Activated naive CD8-positive, alpha-beta T cell (primary cell): ENCODE data around the gene REXO1.

Experiments used
- H3K27ac Mint-ChIP-seq: one replicate; pipeline ENCODE4 v1.8.0; 2021; ENCODE audit warnings: mixed read lengths
- H3K27me3 Mint-ChIP-seq: one replicate; pipeline ENCODE4 v1.8.0; 2021; ENCODE audit warnings: mixed read lengths
- H3K36me3 Mint-ChIP-seq: one replicate; pipeline ENCODE4 v1.8.0; 2021; ENCODE audit warnings: mixed read lengths
- H3K4me1 Mint-ChIP-seq: one replicate; pipeline ENCODE4 v1.8.0; 2021; ENCODE audit warnings: low read depth, mixed read lengths
- H3K4me3 Mint-ChIP-seq: one replicate; pipeline ENCODE4 v1.8.0; 2021; ENCODE audit warnings: mild to moderate bottlenecking, mixed read lengths
- H3K9me3 Mint-ChIP-seq: one replicate; pipeline ENCODE4 v1.8.0; 2021; ENCODE audit warnings: low read depth, mixed read lengths

Gene REXO1

GRCh38 chr19:1867349-1867724, 19.1 kb upstream of the REXO1 start:
- no peak overlapping the region for H3K27ac Mint-ChIP-seq
- no peaks in the 10 kb centered on the region for H3K27me3 Mint-ChIP-seq
- H3K36me3 Mint-ChIP-seq: no peaks in the 10 kb centered on the region
- no peaks in the 10 kb centered on the region for H3K9me3 Mint-ChIP-seq
- peaks cover 11% of the 10 kb centered on the region for H3K4me1 Mint-ChIP-seq
- H3K4me3 Mint-ChIP-seq: no peak overlapping the region

DNA sequence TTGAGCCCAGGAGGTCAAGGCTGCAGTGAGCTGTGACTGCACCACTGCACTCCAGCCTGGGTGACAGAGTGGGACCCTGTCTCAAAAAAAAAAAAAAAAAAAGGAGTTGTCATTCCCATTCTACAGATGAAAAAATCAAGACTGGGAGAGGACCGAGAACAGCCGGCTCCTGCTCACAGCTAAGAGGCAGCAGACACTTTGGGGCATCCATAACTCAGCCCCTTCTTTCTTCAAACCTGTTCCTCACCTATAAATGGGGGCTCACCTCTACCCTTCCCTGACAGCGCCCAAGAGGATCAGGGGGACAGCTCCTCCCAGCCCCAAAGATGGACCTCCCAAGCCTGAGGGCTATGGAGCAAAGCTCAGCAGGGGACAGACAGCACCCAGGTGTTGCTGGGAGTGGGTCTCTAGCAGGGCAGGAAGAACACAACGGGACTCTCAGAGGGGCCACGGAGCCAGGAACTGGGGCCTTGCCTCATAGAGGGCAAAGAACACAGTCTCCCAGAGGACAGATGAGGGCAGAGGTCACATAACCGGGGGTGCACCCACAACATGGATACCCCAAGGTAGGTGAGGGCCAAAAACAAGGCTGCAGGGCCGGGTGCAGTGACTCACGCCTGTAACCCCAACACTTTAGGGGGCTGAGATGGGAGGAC, 18.5 kb upstream of the REXO1 start:
- H3K4me3 Mint-ChIP-seq: no peak overlapping the region
- H3K27me3 Mint-ChIP-seq: no peaks in the 10 kb centered on the region
- H3K4me1 Mint-ChIP-seq: peaks cover 11% of the 10 kb centered on the region
- no peaks in the 10 kb centered on the region for H3K9me3 Mint-ChIP-seq
- H3K36me3 Mint-ChIP-seq: no peaks in the 10 kb centered on the region
- no peak overlapping the region for H3K27ac Mint-ChIP-seq

GRCh38 chr19:1865172-1866010, 17.1 kb upstream of the REXO1 start:
- Mint-ChIP-seq H3K4me3 (peak overlapping the region; percentile 77), H3K4me1 (peaks cover 18% of the 10 kb centered on the region), H3K27ac (peak overlapping the region; percentile 54), H3K9me3 (no peaks in the 10 kb centered on the region), H3K36me3 (no peaks in the 10 kb centered on the region), H3K27me3 (no peaks in the 10 kb centered on the region)

- H3K36me3 Mint-ChIP-seq: no peaks in the 10 kb centered on the region
- H3K4me1 Mint-ChIP-seq: peaks cover 16% of the 10 kb centered on the region
Measured at GRCh38 chr19:1864480-1865171, 16.3 kb upstream of the REXO1 start.

DNA sequence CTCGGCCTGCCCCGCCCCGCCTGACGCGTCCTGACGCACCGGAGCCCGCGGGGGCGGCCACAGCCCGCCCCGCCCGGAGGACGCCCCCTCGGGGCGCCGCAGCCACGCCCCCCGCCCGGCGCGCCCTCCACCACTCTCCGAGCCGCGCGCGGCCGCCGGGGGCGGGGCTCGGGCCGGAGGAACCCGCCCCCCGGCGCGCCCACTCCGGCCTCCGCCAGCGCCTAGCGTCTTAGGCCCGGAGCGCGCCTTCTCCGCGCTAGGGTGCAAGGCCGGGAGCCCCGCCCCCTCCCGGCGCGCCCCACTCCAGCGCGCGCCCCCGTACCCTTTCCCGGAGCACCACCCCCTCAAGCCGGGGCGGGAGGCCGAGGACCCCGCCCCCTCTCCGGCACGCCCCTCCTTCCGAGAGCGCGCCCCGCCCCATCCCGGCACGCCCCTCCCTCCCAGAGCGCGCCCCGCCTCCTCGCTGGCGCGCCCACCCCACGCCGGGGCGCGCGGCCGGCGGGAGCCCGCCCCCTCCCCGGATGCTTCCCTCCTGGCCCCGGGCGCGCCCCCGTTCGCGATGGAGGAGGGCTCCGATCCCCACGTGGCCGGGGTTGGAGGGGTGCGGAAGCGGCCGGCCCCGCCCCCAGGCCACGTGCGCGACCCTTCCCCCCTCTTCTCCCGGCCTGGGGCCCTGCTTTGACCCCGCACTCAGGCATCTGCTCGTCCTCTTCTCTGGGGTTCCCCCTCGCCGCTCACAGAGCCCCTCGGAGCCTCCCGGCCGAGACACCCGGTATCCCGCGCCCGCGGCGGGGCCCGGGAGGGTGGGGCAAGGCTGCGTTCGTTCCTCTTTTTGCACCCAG, 15.6 kb upstream of the REXO1 start:
- no peaks in the 10 kb centered on the region for H3K27me3 Mint-ChIP-seq
- H3K9me3 Mint-ChIP-seq: no peaks in the 10 kb centered on the region
- H3K4me1 Mint-ChIP-seq: peaks cover 21% of the 10 kb centered on the region
- no peaks in the 10 kb centered on the region for H3K36me3 Mint-ChIP-seq
- H3K4me3 Mint-ChIP-seq: peak overlapping the region; percentile 78
- H3K27ac Mint-ChIP-seq: peak overlapping the region; percentile 85

More at GRCh38 chr19:1864480-1865171, 16.3 kb upstream of the REXO1 start:
- H3K9me3 Mint-ChIP-seq: no peaks in the 10 kb centered on the region
- H3K27me3 Mint-ChIP-seq: no peaks in the 10 kb centered on the region
- H3K27ac Mint-ChIP-seq: peak overlapping the region; percentile 85
- peak overlapping the region; percentile 78 for H3K4me3 Mint-ChIP-seq

- H3K36me3 Mint-ChIP-seq: no peaks in the 10 kb centered on the region
- H3K9me3 Mint-ChIP-seq: no peaks in the 10 kb centered on the region
- H3K27me3 Mint-ChIP-seq: no peaks in the 10 kb centered on the region
- H3K4me3 Mint-ChIP-seq: peak within 1 kb of the TSS; percentile 94
- peak within 1 kb of the TSS; percentile 94 for H3K27ac Mint-ChIP-seq
- H3K4me1 Mint-ChIP-seq: peaks cover 23% of the 10 kb centered on the region
Measured at GRCh38 chr19:1863328-1863637, 15.0 kb upstream of the REXO1 start, which contains the start of gene KLF16. Gene KLF16 (minus strand): TSS chr19:1863579. CDS start chr19:1863497, 82 bp downstream.

- Mint-ChIP-seq H3K27me3 (no peaks in the 10 kb centered on the region), H3K27ac (peak overlapping the region; percentile 94), H3K9me3 (no peaks in the 10 kb centered on the region), H3K36me3 (no peaks in the 10 kb centered on the region), H3K4me3 (peak overlapping the region; percentile 94), H3K4me1 (peaks cover 27% of the 10 kb centered on the region)
Measured at GRCh38 chr19:1862424-1863327, 14.4 kb upstream of the REXO1 start.

DNA sequence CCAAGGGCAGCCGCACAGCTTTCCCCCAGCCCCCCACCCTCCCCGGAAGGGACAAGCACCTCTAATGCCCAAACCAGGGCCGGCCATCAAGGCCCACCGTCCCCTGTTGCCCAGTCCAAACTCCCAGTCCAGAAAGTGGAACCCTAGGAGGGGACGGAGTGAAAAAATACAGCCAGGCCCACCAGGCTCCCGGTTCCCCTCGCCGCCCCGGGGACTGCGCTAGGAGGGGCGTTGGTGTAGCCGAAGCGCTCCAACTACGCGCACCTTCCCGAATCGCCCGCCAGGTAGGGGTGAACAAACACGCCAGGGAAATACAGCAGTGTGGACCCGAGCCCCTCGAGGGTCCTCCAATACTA, 13.8 kb upstream of the REXO1 start:
- peaks cover 29% of the 10 kb centered on the region for H3K4me1 Mint-ChIP-seq
- peak overlapping the region; percentile 94 for H3K27ac Mint-ChIP-seq
- H3K27me3 Mint-ChIP-seq: no peaks in the 10 kb centered on the region
- peak overlapping the region; percentile 94 for H3K4me3 Mint-ChIP-seq
- no peaks in the 10 kb centered on the region for H3K36me3 Mint-ChIP-seq
- H3K9me3 Mint-ChIP-seq: no peaks in the 10 kb centered on the region

DNA sequence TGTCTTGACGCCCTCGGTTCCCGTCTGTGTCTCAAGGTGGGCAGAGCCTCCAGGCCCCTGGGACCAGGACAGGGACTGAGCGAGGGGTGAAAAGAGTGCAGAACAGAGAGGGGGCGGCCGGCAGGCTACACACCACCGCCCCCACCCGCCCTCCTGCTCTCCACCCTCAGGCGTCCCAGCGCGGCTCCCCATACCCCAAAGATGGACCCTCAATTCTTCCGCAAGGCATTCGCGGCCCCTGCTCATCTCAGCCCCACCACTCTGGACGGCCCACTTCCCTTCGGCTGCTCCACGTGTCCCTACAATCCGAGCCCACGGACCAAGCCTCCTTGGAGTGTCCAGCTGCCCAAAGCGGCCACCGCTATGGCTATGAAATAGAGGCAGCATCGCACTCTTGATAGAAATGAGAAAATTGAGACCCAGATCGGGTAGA, 13.3 kb upstream of the REXO1 start:
- Mint-ChIP-seq H3K9me3 (no peaks in the 10 kb centered on the region), H3K4me1 (peaks cover 29% of the 10 kb centered on the region), H3K4me3 (peak overlapping the region; percentile 94), H3K27ac (peak overlapping the region; percentile 59), H3K27me3 (no peaks in the 10 kb centered on the region), H3K36me3 (no peaks in the 10 kb centered on the region)

GRCh38 chr19:1860821-1861598, 12.7 kb upstream of the REXO1 start:
- H3K9me3 Mint-ChIP-seq: no peaks in the 10 kb centered on the region
- H3K36me3 Mint-ChIP-seq: no peaks in the 10 kb centered on the region
- peaks cover 31% of the 10 kb centered on the region for H3K4me1 Mint-ChIP-seq
- H3K4me3 Mint-ChIP-seq: peak overlapping the region; percentile 94
- H3K27me3 Mint-ChIP-seq: no peaks in the 10 kb centered on the region
- peak overlapping the region; percentile 54 for H3K27ac Mint-ChIP-seq

DNA sequence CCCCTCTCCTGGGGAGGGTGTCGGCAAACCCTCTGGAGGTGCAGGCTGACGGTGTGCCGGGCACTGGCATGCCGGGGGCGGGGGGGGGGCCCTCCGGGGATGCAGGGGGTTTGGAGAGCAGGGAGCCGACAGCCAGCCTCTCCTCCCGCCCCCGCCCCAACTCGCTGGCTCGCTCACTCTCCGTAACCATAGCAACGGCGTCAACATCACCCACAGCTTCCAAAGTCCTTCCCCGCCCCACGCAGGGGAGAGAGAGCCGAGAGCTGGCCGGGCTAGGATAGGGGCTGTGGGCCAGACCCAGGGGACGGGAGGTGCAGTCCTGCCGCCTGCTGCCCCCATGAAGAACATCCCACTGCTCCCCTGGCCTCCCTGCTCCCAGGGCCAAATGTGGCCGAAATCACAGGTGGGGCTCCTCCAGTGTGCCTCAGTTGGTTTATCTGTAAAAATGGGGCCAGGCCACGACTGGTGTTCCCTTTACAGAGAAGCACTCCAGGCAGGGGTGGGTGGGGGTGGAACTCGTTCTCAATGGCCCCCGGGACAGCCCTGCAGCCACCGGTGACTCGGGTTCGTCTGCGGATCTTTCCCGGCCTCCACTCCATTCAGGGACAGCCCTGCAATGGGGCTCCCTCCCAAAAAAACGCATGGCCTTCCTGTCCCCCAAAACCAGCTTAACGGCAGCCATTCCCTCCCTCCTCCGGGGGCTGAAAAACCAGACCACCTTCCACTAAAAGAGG, 11.9 kb upstream of the REXO1 start:
- H3K36me3 Mint-ChIP-seq: no peaks in the 10 kb centered on the region
- H3K9me3 Mint-ChIP-seq: no peaks in the 10 kb centered on the region
- peaks cover 35% of the 10 kb centered on the region for H3K4me1 Mint-ChIP-seq
- H3K4me3 Mint-ChIP-seq: peak overlapping the region; percentile 94
- no peak overlapping the region for H3K27ac Mint-ChIP-seq
- H3K27me3 Mint-ChIP-seq: no peaks in the 10 kb centered on the region

GRCh38 chr19:1859331-1859781, 11.1 kb upstream of the REXO1 start:
- peak overlapping the region; percentile 59 for H3K4me3 Mint-ChIP-seq

More at GRCh38 chr19:1859331-1859781, 11.1 kb upstream of the REXO1 start:
- Mint-ChIP-seq H3K27ac (peak overlapping the region; percentile 61), H3K36me3 (no peaks in the 10 kb centered on the region), H3K4me1 (peaks cover 39% of the 10 kb centered on the region), H3K27me3 (no peaks in the 10 kb centered on the region), H3K9me3 (no peaks in the 10 kb centered on the region)
